Breast epithelium (tissue), 3 donors: ENCODE results near the gene COG2.

Experiments
- POLR2AphosphoS5 ChIP-seq, 3 donors: sonication (generic); formaldehyde crosslinking; IDR thresholded peaks; one replicate each; pipeline ENCODE4 v1.6.1; 2017; ENCODE audit warnings: antibody characterized with exemption in 3 of 3
- TF ChIP-seq, protein P1 (sequence below), 3 donors: fragments of 450-650 bp; IDR thresholded peaks; one replicate each; pipeline ENCODE4 v1.5.1; 2016 to 2017; ENCODE audit warnings: antibody characterized with exemption in 3 of 3, mild to moderate bottlenecking in 3 of 3, moderate library complexity in 3 of 3

DNA sequence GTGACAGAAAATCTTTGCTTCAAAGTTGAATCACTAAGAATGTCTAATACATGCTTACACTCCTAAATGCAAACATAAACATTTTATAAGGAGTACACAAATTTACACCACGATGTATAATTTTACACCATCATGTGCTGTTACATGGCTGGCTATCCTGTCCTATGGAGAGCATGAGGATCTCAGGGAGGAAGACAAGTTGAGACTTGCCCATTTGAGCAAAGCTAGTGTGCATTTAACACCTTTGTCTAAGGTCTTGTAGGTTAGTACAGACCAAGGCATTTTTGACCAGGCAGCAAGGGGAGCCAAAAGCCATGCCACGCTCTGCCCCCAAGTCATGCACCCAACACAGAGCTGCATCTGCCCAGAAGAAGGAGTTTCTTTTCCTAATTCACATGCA, 14.5 kb upstream of the COG2 start:
- TF ChIP-seq, protein P1, sequence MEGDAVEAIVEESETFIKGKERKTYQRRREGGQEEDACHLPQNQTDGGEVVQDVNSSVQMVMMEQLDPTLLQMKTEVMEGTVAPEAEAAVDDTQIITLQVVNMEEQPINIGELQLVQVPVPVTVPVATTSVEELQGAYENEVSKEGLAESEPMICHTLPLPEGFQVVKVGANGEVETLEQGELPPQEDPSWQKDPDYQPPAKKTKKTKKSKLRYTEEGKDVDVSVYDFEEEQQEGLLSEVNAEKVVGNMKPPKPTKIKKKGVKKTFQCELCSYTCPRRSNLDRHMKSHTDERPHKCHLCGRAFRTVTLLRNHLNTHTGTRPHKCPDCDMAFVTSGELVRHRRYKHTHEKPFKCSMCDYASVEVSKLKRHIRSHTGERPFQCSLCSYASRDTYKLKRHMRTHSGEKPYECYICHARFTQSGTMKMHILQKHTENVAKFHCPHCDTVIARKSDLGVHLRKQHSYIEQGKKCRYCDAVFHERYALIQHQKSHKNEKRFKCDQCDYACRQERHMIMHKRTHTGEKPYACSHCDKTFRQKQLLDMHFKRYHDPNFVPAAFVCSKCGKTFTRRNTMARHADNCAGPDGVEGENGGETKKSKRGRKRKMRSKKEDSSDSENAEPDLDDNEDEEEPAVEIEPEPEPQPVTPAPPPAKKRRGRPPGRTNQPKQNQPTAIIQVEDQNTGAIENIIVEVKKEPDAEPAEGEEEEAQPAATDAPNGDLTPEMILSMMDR (IDR thresholded peaks at IDR 0.05) = no peak
- no peak for TF ChIP-seq POLR2AphosphoS5 (IDR thresholded peaks at IDR 0.05)
